Activated CD4-positive, alpha-beta T cell treated with anti-CD3 and anti-CD28 coated beads for 36 hours (primary cell): ENCODE results near the gene SPATA6. TPM values are rescaled to one million over a fixed set of nuclear protein-coding genes. Genes with fewer than 3 reads are reported as not detected.

Experiments
- ATAC-seq: fragments of 200-7000 bp; cut with Tn5 transposase; one replicate; pipeline ENCODE4 v1.10.0; 2021; ENCODE audit warnings: mild to moderate bottlenecking, moderate library complexity
- CTCF ChIA-PET: fragments of 350-600 bp; sonication (Branson Sonifier 250); formaldehyde crosslinking; loops from one replicate; lab custom pipeline; 2021; ENCODE audit warnings: antibody characterized with exemption; lab: Charles Lee
- POLR2A ChIA-PET: fragments of 350-600 bp; sonication (Branson Sonifier 250); formaldehyde crosslinking; loops from one replicate; lab custom pipeline; 2021; ENCODE audit warnings: antibody characterized with exemption, inconsistent platforms; lab: Charles Lee
- DNase-seq: peaks from one replicate; pipeline ENCODE4 v3.0.0-alpha.2; 2020
- H3K27ac Mint-ChIP-seq: one replicate; pipeline ENCODE4 v1.8.0; 2021; ENCODE audit warnings: mixed read lengths
- H3K27me3 Mint-ChIP-seq: one replicate; pipeline ENCODE4 v1.8.0; 2021; ENCODE audit warnings: mixed read lengths
- H3K36me3 Mint-ChIP-seq: one replicate; pipeline ENCODE4 v1.8.0; 2021; ENCODE audit warnings: low read depth, mixed read lengths
- H3K4me1 Mint-ChIP-seq: one replicate; pipeline ENCODE4 v1.8.0; 2021; ENCODE audit warnings: mixed read lengths
- H3K4me3 Mint-ChIP-seq: one replicate; pipeline ENCODE4 v1.8.0; 2021; ENCODE audit warnings: mild to moderate bottlenecking, moderate library complexity, mixed read lengths
- H3K9me3 Mint-ChIP-seq: one replicate; pipeline ENCODE4 v1.8.0; 2021; ENCODE audit warnings: low read depth, mixed read lengths
- intact Hi-C, 2 experiments: fragments of 100-400 bp; cut with DNase I in 1 of 2; cut with micrococcal nuclease in 1 of 2; formaldehyde crosslinking; loops; one replicate each; pipeline versions ENCODE4 v1.14.2 to v1.15.1; 2022 to 2024; cut with DNase I, micrococcal nuclease
- total RNA-seq, 2 experiments: library from RNA; stranded (reverse); gene quantifications; one replicate each; pipeline ENCODE4 v1.2.3, GENCODE V29; 2021

The SPATA6 gene
- total RNA-seq, 2 experiments from 2014 or later, result 2.8 to 3.3 TPM

DNA sequence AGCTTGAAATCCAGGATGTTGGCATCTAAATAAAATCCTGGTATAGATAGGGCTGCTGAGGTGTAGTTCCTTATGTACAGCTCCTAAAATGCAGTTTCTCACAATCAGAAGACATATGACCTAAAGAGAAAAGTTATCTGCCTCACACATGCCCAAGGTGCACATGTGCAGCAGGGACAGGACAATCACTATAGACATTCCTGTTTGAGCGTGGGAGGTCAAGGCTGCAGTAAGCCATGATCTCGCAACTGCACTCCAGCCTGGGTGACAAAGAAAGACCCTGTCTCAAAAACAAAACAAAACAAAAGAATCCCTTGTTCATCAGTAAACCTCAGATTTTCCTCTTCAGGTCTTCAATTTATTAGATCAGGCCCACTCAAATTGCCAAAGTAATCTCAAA lies 66.1 kb downstream of the SPATA6 start:
- Mint-ChIP-seq H3K27me3 (no peaks in the 10 kb centered on the region), H3K4me3 (no peak overlapping the region)
- CTCF ChIA-PET, result no interaction called here

DNA sequence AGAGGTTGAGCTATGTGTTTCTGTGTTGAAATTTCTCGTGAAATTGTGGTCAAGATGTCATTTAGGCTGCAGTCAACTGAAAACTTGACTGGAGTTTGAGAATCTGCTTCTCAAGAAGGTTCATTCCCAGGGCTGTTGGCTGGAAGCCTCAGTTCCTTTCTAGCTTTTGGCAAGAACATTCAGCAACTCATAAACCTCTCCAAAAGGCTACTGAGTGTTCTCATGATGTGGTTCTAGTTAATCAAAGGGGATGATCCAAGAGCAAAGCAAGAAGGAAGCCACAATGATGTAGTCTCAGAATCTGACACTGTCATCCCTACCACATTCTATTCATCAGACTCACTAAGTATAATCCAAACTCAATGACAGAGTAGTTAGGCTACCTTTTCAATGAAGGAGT lies 66.6 kb downstream of the SPATA6 start:
- no peak for ATAC-seq
- no peaks in the 10 kb centered on the region for H3K9me3 Mint-ChIP-seq
- POLR2A ChIA-PET, result no interaction called here

More for the DNA sequence above, 66.1 kb downstream of the SPATA6 start:
- H3K4me1 Mint-ChIP-seq, result no peaks in the 10 kb centered on the region
- intact Hi-C loops, result no loop called here
- POLR2A ChIA-PET, result no interaction called here
- no peaks in the 10 kb centered on the region for H3K9me3 Mint-ChIP-seq
- ATAC-seq (no peak), DNase-seq (no peak)
- H3K36me3 Mint-ChIP-seq, result no peaks in the 10 kb centered on the region
- no peak overlapping the region for H3K27ac Mint-ChIP-seq

DNA sequence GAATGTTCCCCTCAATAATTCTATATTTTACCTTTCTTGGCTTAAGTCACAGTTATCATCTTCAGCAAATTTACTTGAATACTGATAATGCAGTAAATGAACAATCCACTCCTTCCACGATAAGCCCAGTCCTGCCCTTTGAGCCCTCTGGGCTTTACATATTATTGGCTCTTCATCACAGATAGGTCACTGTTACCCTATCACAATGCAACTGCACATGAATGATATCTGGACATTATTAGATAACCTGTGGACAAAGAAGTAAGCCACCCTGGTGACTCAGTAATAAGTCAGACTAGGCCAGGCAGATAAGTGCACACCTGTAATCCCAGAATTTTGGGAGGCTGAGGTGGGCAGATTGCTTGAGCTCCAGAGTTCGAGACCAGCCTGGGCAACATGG lies 69.4 kb downstream of the SPATA6 start:
- ChIA-PET CTCF (no interaction called here), POLR2A (no interaction called here)
- no peaks in the 10 kb centered on the region for H3K9me3 Mint-ChIP-seq
- no peak overlapping the region for H3K27ac Mint-ChIP-seq
- ATAC-seq (no peak), DNase-seq (no peak)
- no peaks in the 10 kb centered on the region for H3K4me1 Mint-ChIP-seq
- H3K27me3 Mint-ChIP-seq, result no peaks in the 10 kb centered on the region
- no peak overlapping the region for H3K4me3 Mint-ChIP-seq
- intact Hi-C loops, result no loop called here
- no peaks in the 10 kb centered on the region for H3K36me3 Mint-ChIP-seq

More for the DNA sequence above, 66.6 kb downstream of the SPATA6 start:
- CTCF ChIA-PET, result no interaction called here
- no peak overlapping the region for H3K27ac Mint-ChIP-seq
- no peaks in the 10 kb centered on the region for H3K4me1 Mint-ChIP-seq
- no peaks in the 10 kb centered on the region for H3K27me3 Mint-ChIP-seq
- intact Hi-C loops, result no loop called here
- no peak overlapping the region for H3K4me3 Mint-ChIP-seq
- H3K36me3 Mint-ChIP-seq, result no peaks in the 10 kb centered on the region
- DNase-seq, result no peak

DNA sequence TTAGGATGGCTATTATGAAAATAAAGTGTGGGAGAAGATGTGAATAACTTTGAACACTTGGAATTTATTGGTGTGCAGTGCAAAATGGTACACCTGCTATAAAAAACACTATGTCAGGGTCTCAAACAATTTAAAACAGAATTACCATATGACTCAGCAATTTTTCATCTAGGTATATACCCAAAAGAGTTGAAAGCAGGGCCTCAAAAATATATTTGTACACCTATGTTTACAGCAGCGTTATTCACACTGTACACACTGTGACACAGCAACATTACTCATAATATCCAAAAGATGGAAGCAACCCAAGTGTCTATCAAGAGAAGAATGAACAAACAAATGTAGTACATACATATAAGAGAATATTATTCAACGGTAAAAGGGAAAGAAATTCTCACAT lies 75.8 kb downstream of the SPATA6 start:
- ChIA-PET POLR2A (no interaction called here), CTCF (no interaction called here)
- H3K27ac Mint-ChIP-seq, result no peak overlapping the region
- no peaks in the 10 kb centered on the region for H3K27me3 Mint-ChIP-seq
- H3K4me1 Mint-ChIP-seq, result no peaks in the 10 kb centered on the region
- intact Hi-C loops, result no loop called here
- no peak overlapping the region for H3K4me3 Mint-ChIP-seq
- ATAC-seq (no peak), DNase-seq (no peak)
- H3K36me3 Mint-ChIP-seq, result peaks cover 2% of the 10 kb centered on the region
- no peaks in the 10 kb centered on the region for H3K9me3 Mint-ChIP-seq

DNA sequence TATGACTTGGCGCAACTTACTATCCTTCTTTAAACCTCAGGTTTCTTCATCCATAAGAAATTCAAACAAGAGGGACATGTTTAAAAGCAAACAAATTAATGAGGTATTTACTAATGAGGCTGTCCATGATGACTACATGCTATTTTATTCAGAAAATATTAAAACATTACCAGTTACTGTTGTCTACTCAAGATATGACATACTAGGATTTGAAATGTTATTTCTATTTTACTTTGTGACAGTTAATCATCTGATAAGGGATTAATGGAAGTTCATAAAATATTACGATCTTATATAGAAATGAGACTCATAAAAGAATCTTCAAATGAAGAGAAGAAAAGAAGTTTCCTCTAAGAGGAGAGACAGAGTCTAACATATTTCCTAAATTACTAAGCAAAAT lies 80.1 kb downstream of the SPATA6 start:
- H3K27me3 Mint-ChIP-seq, result no peaks in the 10 kb centered on the region
- ChIA-PET CTCF (no interaction called here), POLR2A (no interaction called here)
- DNase-seq, result no peak
- no peak overlapping the region for H3K27ac Mint-ChIP-seq
- H3K4me3 Mint-ChIP-seq, result no peak overlapping the region
- peaks cover 2% of the 10 kb centered on the region for H3K36me3 Mint-ChIP-seq
- intact Hi-C loops, result no loop called here
- H3K9me3 Mint-ChIP-seq, result no peaks in the 10 kb centered on the region
- no peak for ATAC-seq
- no peaks in the 10 kb centered on the region for H3K4me1 Mint-ChIP-seq

DNA sequence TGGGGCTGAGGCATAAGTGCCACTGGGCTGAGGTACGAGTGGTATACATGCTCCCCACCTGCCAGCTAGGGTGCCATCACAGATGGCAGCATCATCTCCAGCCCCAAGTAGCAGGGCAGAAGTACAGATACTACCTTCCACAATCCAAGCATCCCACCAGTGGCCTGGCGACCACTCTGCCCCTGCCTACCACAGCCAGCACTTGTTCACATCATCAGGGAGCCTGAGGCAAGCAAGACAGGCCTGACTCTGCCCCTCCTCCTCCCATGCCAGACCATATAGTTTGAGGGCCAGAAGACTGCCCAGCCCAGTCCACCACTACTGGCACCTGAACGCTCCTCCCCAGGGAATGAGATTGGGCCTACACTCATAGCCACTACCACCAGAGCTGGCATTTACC lies 84.6 kb downstream of the SPATA6 start:
- ATAC-seq, result no peak

DNA sequence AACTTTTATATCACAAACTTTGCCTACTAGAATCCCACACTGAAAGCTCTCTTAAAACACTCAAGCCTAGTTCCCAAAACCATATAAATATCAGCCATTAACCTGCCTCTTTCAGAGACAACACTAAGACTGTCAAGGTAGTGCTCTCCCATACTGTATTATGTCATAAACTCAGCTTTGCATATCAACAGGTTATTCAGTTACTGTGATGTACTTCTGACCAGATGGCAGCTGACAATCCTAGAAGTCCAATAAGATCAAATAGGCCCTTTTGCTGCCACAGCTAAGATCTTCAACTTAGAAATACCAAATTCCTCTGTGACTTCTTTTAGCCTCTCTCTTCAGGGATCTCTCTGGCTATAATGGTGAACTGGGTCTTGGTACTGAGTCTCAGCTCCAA lies 97.2 kb downstream of the SPATA6 start:
- peaks cover 18% of the 10 kb centered on the region for H3K36me3 Mint-ChIP-seq
- H3K4me1 Mint-ChIP-seq, result no peaks in the 10 kb centered on the region
- no peak overlapping the region for H3K4me3 Mint-ChIP-seq
- DNase-seq, result no peak
- H3K9me3 Mint-ChIP-seq, result peaks cover 19% of the 10 kb centered on the region
- CTCF ChIA-PET, result no interaction called here
- H3K27ac Mint-ChIP-seq, result no peak overlapping the region
- intact Hi-C loops, result no loop called here
- ATAC-seq, result no peak
- POLR2A ChIA-PET, result no interaction called here
- no peaks in the 10 kb centered on the region for H3K27me3 Mint-ChIP-seq

More for the DNA sequence above, 84.6 kb downstream of the SPATA6 start:
- intact Hi-C loops, result no loop called here
- no peaks in the 10 kb centered on the region for H3K4me1 Mint-ChIP-seq
- no peaks in the 10 kb centered on the region for H3K9me3 Mint-ChIP-seq
- ChIA-PET POLR2A (no interaction called here), CTCF (no interaction called here)
- no peaks in the 10 kb centered on the region for H3K36me3 Mint-ChIP-seq
- no peak for DNase-seq
- H3K4me3 Mint-ChIP-seq, result no peak overlapping the region
- H3K27me3 Mint-ChIP-seq, result no peaks in the 10 kb centered on the region
- no peak overlapping the region for H3K27ac Mint-ChIP-seq

DNA sequence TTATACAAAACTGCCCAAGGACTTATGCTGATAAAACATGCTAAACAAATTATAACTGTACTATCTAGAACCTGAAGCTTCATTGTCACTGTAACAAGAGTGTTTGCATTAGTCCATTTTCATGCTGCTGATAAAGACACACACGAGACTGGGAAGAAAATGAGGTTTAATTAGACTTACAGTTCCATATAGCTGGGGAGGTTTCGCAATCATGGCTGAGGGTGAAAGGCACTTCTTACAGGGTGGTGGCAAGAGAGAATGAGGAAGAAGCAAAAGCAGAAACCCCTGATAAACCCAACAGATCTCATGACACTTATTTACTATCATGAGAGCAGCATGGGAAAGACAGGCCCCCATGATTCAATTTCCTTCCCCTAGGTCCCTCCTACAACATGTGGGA lies 100.4 kb downstream of the SPATA6 start:
- no peak overlapping the region for H3K27ac Mint-ChIP-seq
- H3K36me3 Mint-ChIP-seq, result peaks cover 13% of the 10 kb centered on the region
- ChIA-PET POLR2A (no interaction called here), CTCF (no interaction called here)
- ATAC-seq (no peak), DNase-seq (no peak)
- H3K4me1 Mint-ChIP-seq, result no peaks in the 10 kb centered on the region
- peaks cover 23% of the 10 kb centered on the region for H3K9me3 Mint-ChIP-seq
- no peak overlapping the region for H3K4me3 Mint-ChIP-seq
- intact Hi-C loops, result no loop called here
- no peaks in the 10 kb centered on the region for H3K27me3 Mint-ChIP-seq

DNA sequence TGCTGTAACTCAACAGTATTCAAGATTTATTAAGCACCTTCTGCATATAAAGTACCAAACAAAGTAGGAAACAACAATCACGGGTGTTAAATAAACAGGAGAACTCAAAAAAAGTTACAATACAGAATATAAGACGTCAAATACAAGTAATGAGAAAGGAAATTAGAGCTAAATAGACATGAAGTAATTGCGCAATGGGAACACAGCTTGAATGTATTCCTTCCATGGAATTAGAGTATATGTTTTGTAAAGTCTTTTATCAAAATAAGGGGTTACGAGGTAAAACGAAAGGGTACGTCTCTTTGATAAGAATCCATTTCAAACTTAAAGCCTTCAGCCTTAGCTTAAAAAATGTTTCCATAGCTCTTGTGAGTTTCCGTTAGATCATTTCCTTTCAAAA lies 109.1 kb downstream of the SPATA6 start:
- intact Hi-C loops, result no loop called here
- H3K27me3 Mint-ChIP-seq, result no peaks in the 10 kb centered on the region
- no peak for DNase-seq
- H3K9me3 Mint-ChIP-seq, result no peaks in the 10 kb centered on the region
- no peak for ATAC-seq
- no peaks in the 10 kb centered on the region for H3K36me3 Mint-ChIP-seq
- H3K4me3 Mint-ChIP-seq, result no peak overlapping the region
- no peaks in the 10 kb centered on the region for H3K4me1 Mint-ChIP-seq
- ChIA-PET POLR2A (no interaction called here), CTCF (no interaction called here)
- no peak overlapping the region for H3K27ac Mint-ChIP-seq

DNA sequence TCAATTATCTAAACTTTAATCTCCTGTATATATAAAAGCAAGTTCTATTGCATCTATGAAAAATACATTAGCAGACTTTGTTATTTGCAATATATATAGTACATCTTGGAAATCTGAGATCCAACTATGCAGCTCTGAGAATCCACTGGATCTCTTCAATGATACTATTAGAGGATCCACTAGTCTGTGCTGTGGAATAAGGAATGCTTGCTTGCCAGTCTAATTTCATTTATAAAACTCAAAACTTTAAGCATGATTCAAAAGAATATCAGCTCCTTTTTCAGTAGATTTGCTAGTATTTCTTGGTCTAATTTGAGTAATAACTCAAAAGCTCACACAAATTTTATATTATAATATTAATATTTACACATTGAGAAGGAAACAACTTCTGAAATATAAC lies 115.1 kb downstream of the SPATA6 start:
- no peaks in the 10 kb centered on the region for H3K36me3 Mint-ChIP-seq
- no peak overlapping the region for H3K4me3 Mint-ChIP-seq
- ATAC-seq (no peak), DNase-seq (no peak)
- CTCF ChIA-PET, result no interaction called here
- intact Hi-C loops, result no loop called here
- H3K9me3 Mint-ChIP-seq, result no peaks in the 10 kb centered on the region
- POLR2A ChIA-PET, result no interaction called here
- H3K27me3 Mint-ChIP-seq, result no peaks in the 10 kb centered on the region
- H3K27ac Mint-ChIP-seq, result no peak overlapping the region
- no peaks in the 10 kb centered on the region for H3K4me1 Mint-ChIP-seq

DNA sequence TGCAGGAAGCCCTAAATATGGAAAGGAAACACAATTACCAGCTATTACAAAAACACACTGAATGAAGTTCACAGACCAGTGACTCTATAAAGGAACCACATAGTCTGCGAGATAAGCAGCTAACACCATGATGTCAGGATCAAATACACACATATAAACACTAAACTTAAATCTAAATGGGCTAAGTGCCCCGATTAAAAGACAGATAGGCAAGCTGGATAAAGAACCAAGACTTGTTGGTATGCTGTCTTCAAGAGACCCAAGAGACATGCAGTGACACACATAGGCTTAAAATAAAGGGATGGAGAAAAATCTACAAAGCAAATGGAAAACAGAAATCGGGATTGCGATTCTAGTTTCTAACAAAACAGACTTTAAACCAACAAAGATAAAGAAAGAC lies 127.6 kb downstream of the SPATA6 start:
- H3K4me3 Mint-ChIP-seq, result no peak overlapping the region
- intact Hi-C loops, result no loop called here
- DNase-seq, result no peak
- H3K27ac Mint-ChIP-seq, result no peak overlapping the region
- no peak for ATAC-seq
- ChIA-PET POLR2A (no interaction called here), CTCF (interaction anchor here (0.7 kb wide), 1 partner anchor 233 kb away, joined by 3 read pairs; no protein-coding TSS in a partner anchor)
- no peaks in the 10 kb centered on the region for H3K27me3 Mint-ChIP-seq
- no peaks in the 10 kb centered on the region for H3K4me1 Mint-ChIP-seq
- H3K9me3 Mint-ChIP-seq, result peaks cover 17% of the 10 kb centered on the region
- peaks cover 3% of the 10 kb centered on the region for H3K36me3 Mint-ChIP-seq

DNA sequence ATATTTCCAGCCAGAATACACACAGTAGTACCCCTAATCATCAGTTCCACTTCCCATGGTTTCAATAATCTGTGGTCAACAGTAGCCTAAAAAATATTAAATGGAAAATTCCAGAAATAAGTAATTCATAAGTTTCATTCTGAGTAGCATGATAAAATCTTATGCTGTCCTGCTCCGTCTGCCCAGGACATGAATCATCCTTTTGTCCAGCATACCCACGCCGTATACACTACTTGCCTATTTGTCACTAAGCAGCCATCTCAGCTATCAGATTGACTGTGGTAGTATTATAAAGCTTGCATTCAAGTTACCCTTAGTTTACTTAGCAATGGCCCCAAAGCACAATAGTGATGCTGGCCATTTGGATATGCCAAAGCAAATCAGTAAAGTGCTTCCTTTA lies 130.8 kb downstream of the SPATA6 start:
- DNase-seq, result no peak

DNA sequence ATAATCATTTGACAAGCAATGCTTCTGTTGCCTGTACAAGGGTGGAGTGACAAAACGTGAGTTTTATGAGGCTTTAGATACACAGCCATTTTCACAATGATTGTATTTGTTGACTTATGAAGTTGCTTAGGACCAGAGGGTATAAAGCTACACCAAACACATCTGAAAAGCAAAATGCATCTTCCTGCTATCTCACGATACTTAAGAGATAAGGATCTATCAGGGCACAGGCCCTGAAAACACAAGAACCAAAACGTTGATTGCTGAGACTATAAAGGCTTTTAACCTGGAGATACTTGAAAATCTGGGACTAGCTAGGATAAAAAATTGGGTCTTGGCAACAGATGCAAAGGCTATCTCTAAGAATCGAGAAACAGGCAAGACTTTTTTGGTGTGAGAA lies 133.7 kb downstream of the SPATA6 start:
- Mint-ChIP-seq H3K27ac (no peak overlapping the region), H3K9me3 (peaks cover 1% of the 10 kb centered on the region), H3K36me3 (peaks cover 8% of the 10 kb centered on the region), H3K4me1 (no peaks in the 10 kb centered on the region), H3K27me3 (no peaks in the 10 kb centered on the region), H3K4me3 (no peak overlapping the region)
- intact Hi-C loops, result no loop called here
- no peak for DNase-seq
- ChIA-PET CTCF (no interaction called here), POLR2A (no interaction called here)
- ATAC-seq, result no peak

More for the DNA sequence above, 130.8 kb downstream of the SPATA6 start:
- no peak for ATAC-seq
- Mint-ChIP-seq H3K27me3 (no peaks in the 10 kb centered on the region), H3K9me3 (peaks cover 17% of the 10 kb centered on the region), H3K4me3 (no peak overlapping the region), H3K36me3 (peaks cover 3% of the 10 kb centered on the region), H3K4me1 (no peaks in the 10 kb centered on the region), H3K27ac (no peak overlapping the region)
- ChIA-PET CTCF (no interaction called here), POLR2A (no interaction called here)
- intact Hi-C loops, result no loop called here
